ENCODE measurements around the gene RMI2.

Gene RMI2

GRCh38 chr16:11315510-11315909 is 29.7 kb upstream of the RMI2 start:
- TF ChIP-seq POLR2A (IDR thresholded peaks at IDR 0.05; ENCODE audit: low read depth, low read length), result no peak
- DNase-seq (ENCODE audit: insufficient read length, low spot score) (peak; percentile 47), FAIRE-seq (no peak)

- DNase-seq (ENCODE audit: insufficient read length, low spot score) (no peak), FAIRE-seq (no peak)
- no peak for TF ChIP-seq POLR2A (IDR thresholded peaks at IDR 0.05; ENCODE audit: low read depth, low read length)
These were observed 28.8 kb upstream of the RMI2 start for GRCh38 chr16:11316331-11317015.

GRCh38 chr16:11318817-11319216 is 26.4 kb upstream of the RMI2 start:
- TF ChIP-seq POLR2A (IDR thresholded peaks at IDR 0.05; ENCODE audit: low read depth, low read length), result no peak
- no peak for FAIRE-seq

GRCh38 chr16:11319529-11320146 is 25.6 kb upstream of the RMI2 start:
- FAIRE-seq, result no peak
- no peak for DNase-seq (ENCODE audit: insufficient read length, low spot score)
- no peak for TF ChIP-seq POLR2A (IDR thresholded peaks at IDR 0.05; ENCODE audit: low read depth, low read length)

More at GRCh38 chr16:11318817-11319216, 26.4 kb upstream of the RMI2 start:
- no peak for DNase-seq (ENCODE audit: insufficient read length, low spot score)

- no peak for FAIRE-seq
- no peak for TF ChIP-seq POLR2A (IDR thresholded peaks at IDR 0.05; ENCODE audit: low read depth, low read length)
- no peak for DNase-seq (ENCODE audit: insufficient read length, low spot score)
These were observed 25.1 kb upstream of the RMI2 start for GRCh38 chr16:11320170-11320569.

- no peak for DNase-seq (ENCODE audit: insufficient read length, low spot score)
- TF ChIP-seq POLR2A (IDR thresholded peaks at IDR 0.05; ENCODE audit: low read depth, low read length), result no peak
- FAIRE-seq, result no peak
These were observed 23.6 kb upstream of the RMI2 start for GRCh38 chr16:11321662-11322061.

GRCh38 chr16:11322823-11323222 is 22.4 kb upstream of the RMI2 start:
- TF ChIP-seq POLR2A (IDR thresholded peaks at IDR 0.05; ENCODE audit: low read depth, low read length), result no peak
- FAIRE-seq (no peak), DNase-seq (ENCODE audit: insufficient read length, low spot score) (no peak)

- FAIRE-seq (no peak), DNase-seq (ENCODE audit: insufficient read length, low spot score) (no peak)
- no peak for TF ChIP-seq POLR2A (IDR thresholded peaks at IDR 0.05; ENCODE audit: low read depth, low read length)
These were observed 21.5 kb upstream of the RMI2 start for GRCh38 chr16:11323551-11324336.

- no peak for DNase-seq (ENCODE audit: insufficient read length, low spot score)
- FAIRE-seq, result no peak
- TF ChIP-seq POLR2A (IDR thresholded peaks at IDR 0.05; ENCODE audit: low read depth, low read length), result no peak
These were observed 19.7 kb upstream of the RMI2 start for GRCh38 chr16:11325404-11326083.

- no peak for FAIRE-seq
- TF ChIP-seq POLR2A (IDR thresholded peaks at IDR 0.05; ENCODE audit: low read depth, low read length), result no peak
- no peak for DNase-seq (ENCODE audit: insufficient read length, low spot score)
These were observed 19.0 kb upstream of the RMI2 start for GRCh38 chr16:11326084-11326736.

GRCh38 chr16:11326737-11327276 is 18.5 kb upstream of the RMI2 start:
- no peak for FAIRE-seq
- TF ChIP-seq POLR2A (IDR thresholded peaks at IDR 0.05; ENCODE audit: low read depth, low read length), result no peak
- DNase-seq (ENCODE audit: insufficient read length, low spot score), result no peak

GRCh38 chr16:11327277-11328171 is 17.7 kb upstream of the RMI2 start:
- DNase-seq (ENCODE audit: insufficient read length, low spot score) (no peak), FAIRE-seq (no peak)
- TF ChIP-seq POLR2A (IDR thresholded peaks at IDR 0.05; ENCODE audit: low read depth, low read length), result no peak

Measured in H54 (cell line).